ENCODE measurements around the gene ZNF580.

GRCh38 chr19:55636723-55637122, 4.1 kb upstream of the ZNF580 start:
- TF ChIP-seq CTCF (IDR thresholded peaks at IDR 0.05): no peak
- no peak for TF ChIP-seq POLR2A (IDR thresholded peaks at IDR 0.05)
